HG02840 (cell line): ENCODE results near the gene SH3PXD2B.
"Not testable (repeated sequence)": the region's sequence is repeated elsewhere in the genome, so short reads cannot be mapped to it uniquely, and the experiment has no call there.

ENCODE experiments used
- ATAC-seq: cut with Tn5 transposase; IDR thresholded peaks from one replicate; pipeline ENCODE4 v1.9.1; 2021; ENCODE audit warnings: mild to moderate bottlenecking, moderate library complexity, moderate number of reproducible peaks; ENCODE audit not compliant: unreplicated experiment, low FRiP score

The SH3PXD2B gene

DNA sequence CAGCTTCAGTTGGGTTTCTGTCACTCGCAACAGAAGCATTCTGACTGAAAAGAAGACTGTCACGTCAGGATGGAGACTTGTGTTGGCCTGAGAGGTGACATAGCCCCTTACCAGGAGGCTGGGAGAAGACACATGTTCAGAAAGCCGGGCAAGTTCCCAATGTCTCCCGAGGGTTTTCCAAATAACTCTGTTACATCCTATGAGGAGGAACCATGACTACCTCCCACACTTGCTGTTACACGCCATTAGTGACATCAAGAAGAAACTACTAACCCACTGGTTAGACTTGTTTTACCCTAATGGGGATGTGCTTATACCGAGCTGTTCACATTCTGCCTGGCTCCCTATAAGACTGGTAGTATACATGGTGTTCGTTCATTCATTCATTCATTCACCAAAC is 33.3 kb downstream of the SH3PXD2B start:
- no peak for ATAC-seq

GRCh38 chr5:172420235-172420939 is 33.9 kb downstream of the SH3PXD2B start:
- ATAC-seq: no peak

GRCh38 chr5:172418862-172419814 is 35.2 kb downstream of the SH3PXD2B start:
- no peak for ATAC-seq

GRCh38 chr5:172417983-172418630 is 36.2 kb downstream of the SH3PXD2B start:
- ATAC-seq: no peak

DNA sequence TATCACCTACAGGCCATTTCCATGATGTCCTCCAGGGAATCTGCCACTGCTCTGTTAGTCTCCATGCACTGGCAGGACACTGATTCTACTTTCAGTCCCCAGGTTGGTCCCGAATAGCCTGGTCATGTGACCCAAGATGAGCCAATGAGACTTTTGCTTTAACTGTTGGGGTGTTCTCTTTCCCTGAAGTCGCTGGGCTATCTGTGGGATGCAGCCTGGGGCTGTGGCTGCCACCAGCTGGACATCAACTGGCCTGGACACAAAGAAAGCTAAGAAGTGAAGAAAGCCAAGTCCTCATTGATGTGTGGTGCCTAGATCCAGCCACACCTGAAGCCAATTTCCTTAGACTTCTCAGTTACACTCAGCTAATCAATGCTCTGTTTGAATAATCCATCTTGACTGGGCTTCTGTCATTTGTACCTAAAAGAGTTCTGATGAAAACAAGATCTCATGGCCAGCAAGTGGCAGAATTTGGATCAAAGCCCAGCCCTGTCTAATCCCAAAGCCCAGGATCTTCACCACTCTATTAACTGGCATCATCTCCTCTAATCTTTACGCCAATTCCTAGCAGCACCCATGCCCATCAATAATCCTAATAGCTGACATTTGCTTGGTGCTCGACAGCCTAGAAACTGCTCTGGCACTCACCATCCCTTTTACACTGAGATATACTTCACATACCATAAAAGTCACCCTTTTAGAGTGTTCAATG is 37.0 kb downstream of the SH3PXD2B start:
- no peak for ATAC-seq

DNA sequence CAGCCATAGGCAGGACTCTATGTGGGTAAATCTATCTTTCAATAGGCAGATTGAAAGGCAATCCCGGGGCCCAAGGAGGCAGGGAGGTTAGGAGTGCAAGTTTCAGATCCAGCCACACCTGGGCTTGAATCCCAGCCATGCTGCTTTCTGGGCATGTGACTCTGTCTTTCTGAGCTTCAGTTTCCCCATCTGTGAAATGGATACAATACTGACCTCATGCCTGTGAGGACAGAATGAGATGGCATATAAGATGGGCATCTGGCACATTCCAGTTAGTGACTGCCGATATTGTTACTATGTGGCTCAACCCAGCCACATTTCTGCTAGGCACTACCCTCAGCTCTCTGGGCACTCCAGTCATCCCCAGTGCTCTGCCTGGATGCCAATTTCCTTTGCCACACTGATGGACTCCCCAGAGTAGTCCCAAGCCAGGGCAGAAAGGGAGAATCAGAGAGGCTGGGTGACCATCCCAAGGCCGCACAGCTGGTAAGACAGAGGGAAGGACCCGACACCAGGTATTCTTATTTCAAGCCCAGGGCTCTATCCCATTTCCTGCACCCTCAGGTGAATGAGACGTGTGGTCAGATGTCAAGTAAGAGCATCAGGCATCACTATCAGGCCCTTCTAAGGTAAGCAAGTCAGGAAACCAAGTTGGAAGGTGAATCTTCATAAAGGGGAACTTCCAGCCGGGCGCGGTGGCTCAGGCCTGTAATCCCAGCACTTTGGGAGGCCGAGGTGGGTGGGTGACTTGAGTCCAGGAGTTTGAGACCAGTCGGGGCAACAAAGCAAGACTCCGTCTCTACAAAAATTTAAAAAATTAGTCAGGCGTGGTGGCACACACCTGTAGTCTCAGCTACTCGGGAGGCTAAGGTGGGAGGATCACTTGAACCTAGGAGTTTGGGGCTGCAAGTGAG is 38.7 kb downstream of the SH3PXD2B start:
- no peak for ATAC-seq

DNA sequence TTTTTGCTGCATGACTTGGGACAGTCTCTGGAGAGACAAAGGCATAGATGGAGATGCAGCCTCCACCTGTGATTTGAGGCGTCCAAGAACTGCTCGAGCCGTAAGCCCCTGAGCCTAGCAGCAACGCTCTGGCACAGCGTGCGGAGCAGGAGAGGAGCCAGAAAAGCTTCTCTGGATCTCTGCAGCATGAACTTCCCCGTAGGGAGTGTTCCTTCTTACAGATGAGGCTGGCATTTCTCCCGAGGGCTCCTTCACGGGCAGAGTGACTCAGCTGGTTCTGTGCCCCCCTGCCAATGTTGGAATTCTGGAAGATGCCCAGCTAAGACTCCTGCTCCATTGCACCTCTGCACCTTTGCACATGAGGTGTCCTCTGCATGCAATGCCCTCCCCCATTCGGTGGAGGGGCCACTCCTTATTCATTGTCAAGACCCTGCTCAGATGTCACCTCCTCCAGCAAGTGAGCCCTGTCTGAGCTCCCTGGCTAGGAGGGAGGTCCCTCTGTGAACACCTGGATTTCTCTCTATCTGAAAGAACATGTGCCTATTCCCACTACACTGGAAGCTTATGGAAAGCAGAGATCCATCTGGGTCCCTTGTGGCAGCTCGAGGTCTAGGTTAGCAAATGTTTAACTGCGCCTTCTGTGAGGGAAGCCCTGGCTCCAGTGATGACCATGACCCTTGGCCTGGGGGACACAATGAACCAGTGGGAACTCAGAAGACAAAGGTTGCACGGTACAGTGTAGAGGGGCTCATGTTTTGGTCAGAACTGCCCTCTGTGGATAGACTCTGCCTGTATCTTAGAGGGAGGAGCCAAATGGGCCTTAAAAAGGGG is 39.6 kb downstream of the SH3PXD2B start:
- ATAC-seq: no peak

GRCh38 chr5:172413601-172414171 is 40.6 kb downstream of the SH3PXD2B start:
- no peak for ATAC-seq

DNA sequence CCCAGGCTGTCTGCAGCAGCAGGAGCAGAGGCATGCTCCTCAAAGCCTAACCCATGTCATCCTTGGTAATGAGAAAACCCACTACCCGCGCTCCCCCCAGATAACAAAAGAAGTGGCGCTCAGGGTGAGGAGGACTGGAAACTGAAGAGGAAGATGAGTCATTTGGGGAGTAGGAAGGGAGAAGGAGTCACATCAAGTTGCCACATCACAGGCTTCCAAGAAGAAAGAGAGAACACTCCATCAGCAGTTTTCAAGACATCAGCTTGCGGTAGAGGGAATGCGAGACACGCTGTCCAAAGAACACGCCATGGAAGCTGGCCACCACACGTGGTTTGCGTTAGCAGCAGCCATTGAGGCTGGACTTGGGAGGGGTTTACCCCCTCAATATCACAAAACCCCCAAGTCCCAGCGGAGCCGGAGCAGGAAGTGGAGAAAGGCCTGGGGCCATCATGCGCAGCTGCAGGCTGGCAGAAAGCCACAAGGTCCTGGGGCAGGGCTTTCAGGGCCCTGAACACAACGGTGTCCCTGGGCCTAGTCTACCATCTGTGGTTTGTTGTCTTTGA is 41.5 kb downstream of the SH3PXD2B start:
- no peak for ATAC-seq

GRCh38 chr5:172411484-172412072 is 42.7 kb downstream of the SH3PXD2B start:
- ATAC-seq: no peak

DNA sequence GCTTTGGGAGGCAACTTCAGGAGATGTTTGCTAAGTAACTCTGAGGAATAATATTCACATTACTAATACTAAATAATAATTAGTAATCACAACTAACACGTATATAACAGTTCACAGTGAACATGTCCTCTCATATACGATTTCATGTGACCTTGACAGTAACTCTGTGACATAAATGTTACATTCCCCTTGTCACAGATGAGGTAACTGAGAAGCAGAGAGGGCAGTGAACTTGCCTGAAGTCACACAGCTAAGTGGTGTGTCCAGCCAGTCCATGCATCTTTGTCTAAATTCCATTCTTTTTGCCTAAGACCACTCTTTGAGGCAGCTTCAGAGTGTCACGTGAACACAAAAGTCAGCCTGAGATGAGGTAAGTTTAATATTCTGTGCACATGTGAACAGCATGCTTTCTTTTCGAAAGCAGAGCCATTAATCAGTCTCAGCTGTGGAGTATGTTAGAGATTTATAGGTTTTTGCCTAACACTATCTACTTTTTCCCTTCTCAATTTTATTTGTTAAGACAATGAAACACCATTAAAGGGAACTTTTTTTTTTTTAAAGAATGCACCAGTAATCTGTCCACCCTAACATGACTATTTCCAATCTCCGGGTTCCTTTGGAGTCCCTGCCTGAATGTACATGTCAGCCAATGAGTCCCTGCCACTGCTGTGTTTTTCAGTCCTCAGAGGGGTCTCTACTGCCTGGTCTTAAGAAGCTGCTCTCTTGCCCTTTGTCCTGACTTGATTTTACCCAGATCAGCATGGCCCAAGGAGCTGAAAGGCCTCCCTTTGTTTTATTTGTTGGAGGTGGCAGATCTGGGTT is 43.5 kb downstream of the SH3PXD2B start:
- ATAC-seq: no peak

GRCh38 chr5:172410160-172410559 is 44.2 kb downstream of the SH3PXD2B start:
- no peak for ATAC-seq

- not testable (repeated sequence) for ATAC-seq
Observed at GRCh38 chr5:172409477-172409876, 44.8 kb downstream of the SH3PXD2B start.

- no peak for ATAC-seq
Observed at GRCh38 chr5:172407822-172408221, 46.5 kb downstream of the SH3PXD2B start.

- ATAC-seq: no peak
Observed at GRCh38 chr5:172407241-172407691, 47.1 kb downstream of the SH3PXD2B start.

- ATAC-seq: no peak
Observed at GRCh38 chr5:172405226-172406107, 48.9 kb downstream of the SH3PXD2B start.
